Myocyte (in vitro differentiated cells): Measurements from ENCODE around the gene KCNIP4. TPM values are rescaled to one million over a fixed set of nuclear protein-coding genes. Genes with fewer than 3 reads are reported as not detected.

ENCODE experiments used
- DNase-seq: peaks from one replicate; pipeline ENCODE4 v3.0.0-alpha.2; 2012; ENCODE audit warnings: low read depth
- total RNA-seq: library from RNA; depleted of rRNA; stranded (reverse); fragments of >200 nt; gene quantifications from 2 replicates; pipeline ENCODE4 v1.2.3, GENCODE V29; 2014

The KCNIP4 gene
- total RNA-seq, 1 donor from 2014 or later: not detected

DNA sequence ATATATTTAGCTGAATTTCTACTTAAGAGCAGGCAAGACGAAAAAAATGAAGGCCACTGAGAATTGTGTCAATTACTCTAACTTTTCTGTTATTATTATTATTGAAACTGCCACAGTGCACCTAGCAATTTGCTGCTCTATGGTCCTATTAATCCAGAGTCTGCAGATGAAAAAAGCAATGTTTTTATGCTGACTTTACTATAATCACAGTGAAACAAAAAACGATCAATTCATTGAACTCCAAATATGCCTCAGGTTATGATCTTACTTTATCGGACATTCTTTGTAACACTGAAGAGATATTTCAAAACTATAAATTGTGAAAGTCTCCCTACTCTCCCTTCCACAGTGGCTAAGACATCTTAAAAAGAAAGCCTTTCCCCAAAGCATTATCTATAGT is 474.4 kb downstream of the KCNIP4 start:
- no peak for DNase-seq

- DNase-seq: peak; percentile 87
Observed at GRCh38 chr4:21470535-21470934, 478.0 kb downstream of the KCNIP4 start.

GRCh38 chr4:21469438-21470300 is 478.9 kb downstream of the KCNIP4 start:
- DNase-seq: peak; percentile 23

DNA sequence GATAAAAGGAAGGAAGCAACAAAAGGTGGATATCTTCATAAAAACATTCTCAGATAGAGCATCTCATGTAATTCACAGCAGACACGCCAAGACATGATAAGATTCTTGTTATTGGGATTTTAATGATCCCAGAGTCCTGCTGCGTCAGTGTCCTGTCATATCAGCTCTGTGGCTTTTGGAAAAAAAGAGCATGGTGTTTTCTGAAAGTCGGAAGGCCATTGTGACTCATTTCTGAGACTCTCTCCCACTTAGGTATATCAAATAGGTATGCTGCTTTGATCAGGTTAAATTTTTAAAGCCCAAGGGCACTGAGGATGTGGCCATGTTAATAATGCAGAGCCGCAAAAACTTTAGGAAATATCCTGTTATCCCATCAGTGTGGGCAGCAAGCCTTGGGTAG is 481.0 kb downstream of the KCNIP4 start:
- DNase-seq: no peak

DNA sequence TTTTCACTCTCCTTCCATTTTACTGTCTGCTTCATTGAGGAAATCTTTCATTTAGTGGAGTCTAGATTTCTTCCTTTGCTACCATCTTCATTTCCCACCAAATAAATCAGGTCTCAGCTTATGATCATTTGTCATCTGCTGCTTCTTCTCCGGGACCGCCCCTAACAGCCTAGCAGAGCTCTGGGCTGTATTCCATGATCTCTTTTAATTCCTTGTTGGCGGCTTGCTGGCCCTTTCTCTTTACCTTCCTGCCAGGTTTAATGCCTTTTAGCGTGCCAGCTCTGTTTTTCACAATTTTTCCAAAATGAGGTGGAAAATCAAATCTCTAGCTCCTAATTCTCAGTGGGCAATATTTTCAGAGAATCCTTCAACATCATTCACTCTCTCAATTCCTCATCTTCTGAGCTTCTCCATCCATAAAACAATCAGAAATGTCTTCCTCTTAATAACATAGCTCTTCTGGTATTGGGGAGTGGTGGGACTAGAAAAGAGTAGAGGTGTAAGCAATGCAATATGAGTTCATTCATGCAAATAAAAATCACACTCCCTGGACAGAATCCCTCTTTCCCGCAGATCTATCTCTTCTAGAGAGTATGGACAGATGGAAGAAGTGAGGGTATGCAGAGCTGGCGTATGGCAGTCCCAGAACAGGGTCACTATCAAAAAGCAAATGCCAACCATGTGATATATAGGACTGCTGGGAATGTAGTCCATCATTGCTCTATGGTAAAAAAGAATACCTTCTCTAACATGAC is 491.3 kb downstream of the KCNIP4 start:
- DNase-seq: no peak

DNA sequence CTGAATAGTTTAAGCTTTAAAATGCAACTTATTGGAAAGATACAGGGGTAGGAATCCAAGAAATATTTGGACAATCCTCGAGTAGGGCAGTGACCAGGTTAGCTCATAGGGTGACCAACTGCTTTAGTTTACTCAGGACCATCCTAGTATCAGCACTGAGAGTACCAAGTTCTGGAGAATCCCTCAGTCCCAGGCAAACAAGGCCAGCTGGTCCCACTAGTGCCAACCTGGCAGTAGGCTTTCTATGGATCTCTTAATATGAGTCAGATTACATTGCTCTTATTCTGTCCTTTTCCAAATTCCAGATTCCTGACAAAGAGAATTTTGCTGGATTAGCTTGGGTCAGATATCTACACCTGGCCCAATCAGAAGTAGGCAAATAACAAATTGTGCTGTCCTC is 493.7 kb downstream of the KCNIP4 start:
- no peak for DNase-seq

GRCh38 chr4:21454201-21454600 is 494.4 kb downstream of the KCNIP4 start:
- DNase-seq: no peak

- no peak for DNase-seq
Observed at GRCh38 chr4:21452931-21453330, 495.6 kb downstream of the KCNIP4 start.

DNA sequence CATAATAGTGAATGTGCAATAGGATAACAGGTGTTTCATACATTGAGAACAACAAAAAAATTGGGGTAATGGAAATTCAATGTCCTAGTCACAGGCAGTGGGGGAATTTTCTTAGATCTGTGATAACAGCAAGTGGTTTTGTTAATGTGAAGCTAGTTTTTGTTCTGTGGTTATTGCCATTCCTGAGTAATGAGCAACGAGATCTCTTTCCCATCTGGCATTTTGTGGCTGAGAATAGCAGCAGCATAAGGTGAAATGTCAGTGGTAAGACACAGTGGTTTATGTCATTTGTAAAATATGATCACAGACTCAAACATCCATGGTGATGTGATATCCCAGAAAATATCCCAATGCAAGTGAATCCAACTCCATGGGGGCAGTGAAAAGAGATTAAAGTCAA is 497.5 kb downstream of the KCNIP4 start:
- peak; percentile 79 for DNase-seq

- no peak for DNase-seq
Observed at GRCh38 chr4:21450331-21450730, 498.2 kb downstream of the KCNIP4 start.

DNA sequence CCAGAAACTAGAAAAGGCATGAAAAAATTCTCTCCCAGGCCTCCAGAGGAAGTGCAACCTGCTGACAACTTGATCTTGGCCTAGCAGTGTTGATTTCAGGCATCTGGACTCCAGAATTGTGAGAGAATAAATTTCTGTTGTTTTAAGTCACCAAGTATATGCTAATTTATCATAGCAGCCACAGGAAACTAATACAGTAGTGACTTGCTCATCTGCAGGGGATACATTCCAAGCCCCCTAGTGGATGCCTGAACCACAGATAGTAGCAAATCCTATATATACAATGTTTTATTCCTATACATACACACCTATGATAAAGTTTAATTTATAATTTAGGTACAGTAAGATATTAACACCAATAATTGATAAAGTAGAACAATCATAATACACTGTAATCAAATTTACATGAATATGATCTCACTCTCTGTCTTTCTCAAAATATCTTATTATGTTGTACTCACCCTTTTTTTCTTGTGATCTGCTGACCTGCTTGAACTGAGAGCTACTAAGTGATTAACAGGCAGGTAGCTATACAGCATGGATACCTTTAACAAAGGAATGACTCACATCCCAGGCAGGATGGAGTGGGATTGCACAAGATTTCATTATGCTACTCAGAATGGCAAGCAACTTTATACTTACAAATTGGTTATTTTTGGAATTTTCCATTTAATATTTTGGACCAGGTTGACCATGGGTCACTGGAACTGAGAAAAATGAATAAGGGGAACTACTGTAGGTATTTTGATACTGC is 501.1 kb downstream of the KCNIP4 start:
- no peak for DNase-seq

DNA sequence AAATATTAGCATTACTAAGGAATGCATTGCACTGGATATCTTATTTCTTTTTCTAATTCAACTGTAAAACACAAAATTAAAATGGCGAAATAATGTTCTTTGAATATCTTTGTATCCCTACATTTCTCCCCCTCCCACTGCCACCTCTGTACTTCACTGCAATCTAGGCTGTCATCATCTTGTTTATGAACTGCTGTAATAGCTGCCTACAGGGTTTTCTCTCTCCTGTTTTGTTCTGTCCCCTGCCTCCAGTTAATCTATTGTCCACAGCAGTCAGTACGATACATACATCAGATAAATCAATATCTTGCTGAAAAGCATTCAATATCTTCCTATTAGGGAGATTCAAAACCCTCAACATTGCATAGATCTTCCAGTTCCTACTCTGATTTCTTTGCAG is 528.4 kb downstream of the KCNIP4 start:
- DNase-seq: no peak

DNA sequence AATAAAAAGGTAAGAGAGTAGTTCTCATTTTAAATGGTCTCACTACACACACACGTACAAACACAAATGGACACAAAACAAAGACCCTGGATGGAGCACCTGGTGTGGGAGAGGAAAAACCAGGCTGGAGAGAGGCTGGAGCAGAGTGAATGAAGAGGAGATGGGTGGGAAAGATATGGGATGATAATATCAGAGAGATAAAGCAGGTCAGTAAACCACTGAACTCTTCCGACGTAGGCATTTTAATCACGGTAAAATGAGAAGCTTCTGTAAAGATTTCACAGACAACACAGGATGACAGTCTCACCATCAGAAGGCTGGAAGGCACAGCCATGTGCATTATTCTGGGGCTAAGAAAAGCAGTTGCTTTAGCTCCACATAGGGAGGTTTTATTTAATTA is 532.8 kb downstream of the KCNIP4 start:
- DNase-seq: no peak

GRCh38 chr4:21413807-21414370 is 534.7 kb downstream of the KCNIP4 start:
- no peak for DNase-seq

DNA sequence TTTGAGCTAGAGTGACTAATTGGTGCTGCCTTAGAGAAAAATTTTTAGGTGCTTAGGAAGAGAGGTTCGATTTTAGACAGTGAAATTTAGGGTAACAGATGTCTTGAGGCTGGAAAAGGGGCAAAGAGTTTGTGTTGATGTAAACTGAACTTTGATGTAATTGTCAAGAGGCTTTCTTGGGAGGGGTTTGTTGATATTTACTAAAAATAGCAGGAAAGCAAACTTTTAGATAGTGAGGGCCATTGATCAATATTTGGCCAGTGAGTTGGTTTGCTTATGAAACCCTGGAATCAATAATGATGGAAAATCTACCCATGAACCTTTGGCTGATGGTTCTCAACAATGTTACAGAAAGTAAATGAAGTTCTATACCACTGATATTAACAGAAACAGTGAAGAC is 537.5 kb downstream of the KCNIP4 start:
- no peak for DNase-seq

GRCh38 chr4:21410372-21410771 is 538.2 kb downstream of the KCNIP4 start:
- DNase-seq: no peak

DNA sequence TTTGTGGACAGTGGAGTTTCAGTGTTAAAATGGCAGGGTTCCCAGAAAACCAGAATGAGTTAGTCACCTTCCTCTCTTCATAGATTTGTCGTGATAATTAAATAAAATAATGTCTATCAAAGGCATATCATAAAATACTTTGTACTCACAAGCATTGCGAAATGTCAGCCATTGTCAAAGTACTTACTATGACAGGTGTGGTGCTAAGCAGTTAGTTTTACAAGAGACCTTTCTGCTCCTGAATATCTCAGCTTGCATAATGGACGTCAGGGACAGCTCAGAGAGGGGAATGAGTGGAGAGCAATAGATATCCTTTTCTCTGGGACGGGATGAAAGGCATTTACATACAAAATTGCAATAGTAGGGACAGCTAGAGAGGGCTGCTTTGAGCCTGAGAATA is 560.9 kb downstream of the KCNIP4 start:
- DNase-seq: no peak

GRCh38 chr4:21386166-21386780 is 562.3 kb downstream of the KCNIP4 start:
- no peak for DNase-seq

GRCh38 chr4:21385706-21386105 is 562.9 kb downstream of the KCNIP4 start:
- DNase-seq: no peak

- no peak for DNase-seq
Observed at GRCh38 chr4:21384609-21385008, 564.0 kb downstream of the KCNIP4 start.

- no peak for DNase-seq
Observed at GRCh38 chr4:21380861-21381260, 567.7 kb downstream of the KCNIP4 start.
